HL-60 (cell line): ENCODE measurements around the gene ZNF821.
A peak's percentile ranks its signal among the peaks of the same experiment; 100 is the strongest.

Experiments used
- DNase-seq, 2 experiments: peaks; one replicate each; pipeline ENCODE4 v3.0.0-alpha.2; 2010 to 2020; ENCODE audit warnings: low read depth in 1 of 2, low spot score in 1 of 2
- H3K27ac ChIP-seq: fragments of 250-450 bp; sonication (Bioruptor Pico); replicated peaks from 2 replicates; pipeline ENCODE4 v1.5.1; 2020; ENCODE audit warnings: mild to moderate bottlenecking, moderate library complexity
- H3K27me3 ChIP-seq: fragments of 250-450 bp; sonication (Bioruptor Pico); 2 replicates; pipeline ENCODE4 v1.5.1; 2021; ENCODE audit warnings: mild to moderate bottlenecking, moderate library complexity; ENCODE audit not compliant: insufficient read depth, poor library complexity, severe bottlenecking
- H3K4me3 ChIP-seq: replicated peaks from 2 replicates; pipeline ENCODE4 v1.5.1; 2011; ENCODE audit warnings: mild to moderate bottlenecking, control low read depth, low read length; ENCODE audit not compliant: insufficient read depth
- CTCF ChIP-seq: IDR thresholded peaks from one replicate; pipeline ENCODE4 v1.5.1; 2011; ENCODE audit warnings: low read length, control low read depth, inconsistent platforms; ENCODE audit not compliant: insufficient read depth
- GABPA ChIP-seq: IDR thresholded peaks from 2 replicates; pipeline ENCODE4 v1.6.1; 2012; ENCODE audit warnings: low read depth
- REST ChIP-seq: IDR thresholded peaks from 2 replicates; pipeline ENCODE4 v1.6.1; 2012; ENCODE audit warnings: low read depth; ENCODE audit not compliant: insufficient replicate concordance
- SPI1 ChIP-seq: IDR thresholded peaks from 2 replicates; pipeline ENCODE4 v1.6.1; 2012; ENCODE audit warnings: low read depth, mild to moderate bottlenecking, borderline replicate concordance

ZNF821 gene

GRCh38 chr16:71885261-71885650 lies 1.3 kb upstream of the ZNF821 start:
- Histone ChIP-seq H3K27ac (no peak overlapping the region), H3K27me3 (no peaks in the 10 kb centered on the region), H3K4me3 (no peak overlapping the region)
- TF ChIP-seq REST (no peak), SPI1 (peak; percentile 81)
- DNase-seq, result peak in 1 of 2 experiments; percentile 55

GRCh38 chr16:71883168-71883848 lies 674 bp downstream of the ZNF821 start:
- H3K27me3 ChIP-seq, result no peaks in the 10 kb centered on the region
- peak overlapping the region; percentile 84 for H3K4me3 ChIP-seq
- no peak for TF ChIP-seq REST
- no peak for DNase-seq
- H3K27ac ChIP-seq, result no peak overlapping the region

GRCh38 chr16:71882505-71883167 lies 1.3 kb downstream of the ZNF821 start:
- H3K27ac ChIP-seq, result no peak overlapping the region

More at GRCh38 chr16:71882505-71883167, 1.3 kb downstream of the ZNF821 start:
- Histone ChIP-seq H3K4me3 (no peak overlapping the region), H3K27me3 (no peaks in the 10 kb centered on the region)
- peak; percentile 72 to 77 for DNase-seq
- TF ChIP-seq CTCF (peak; percentile 83), SPI1 (peak; percentile 81), GABPA (no peak), REST (no peak)
